HepG2 (cell line): ENCODE results near the gene ARFGAP1. TPM values are rescaled to one million over a fixed set of nuclear protein-coding genes. Genes with fewer than 3 reads are reported as not detected.
A peak's percentile ranks its signal among the peaks of the same experiment; 100 is the strongest.

Experiments
- ATAC-seq: fragments of 200-7000 bp; cut with Tn5 transposase; 3 replicates; pipeline ENCODE4 v1.9.1; 2020; ENCODE audit warnings: mild to moderate bottlenecking, moderate library complexity
- BruUV-seq: library from RNA; stranded (reverse); fragments of 400-500 nt; replicated peaks from 2 replicates; lab custom pipeline; 2021; lab: Mats Ljungman, UMichigan
- CTCF ChIA-PET: fragments of 300-600 bp; formaldehyde crosslinking; extraction: SDS; loops from one replicate; lab custom pipeline; 2021; ENCODE audit warnings: low total read pairs, inconsistent platforms, low intra/inter-chr PET ratio; lab: Yijun Ruan, JAX
- POLR2A ChIA-PET: fragments of 350-600 bp; sonication (Branson Sonifier 250); formaldehyde crosslinking; loops from one replicate; lab custom pipeline; 2020; ENCODE audit warnings: antibody characterized with exemption, inconsistent platforms; lab: Yijun Ruan, JAX
- DNase-seq: peaks from one replicate; pipeline ENCODE4 v3.0.0-alpha.2; 2015; ENCODE audit warnings: low spot score
- FAIRE-seq: peaks from 3 replicates; lab custom pipeline; 2011; peaks lifted over from hg19 to GRCh38; lab: Jason Lieb, UNC
- H2AFZ ChIP-seq: one replicate; pipeline ENCODE4 v1.6.1; 2011; ENCODE audit warnings: low read length, inconsistent platforms
- H3K27ac ChIP-seq: fragments of 300-600 bp; 3 replicates; pipeline ENCODE4 v1.8.0; 2011; ENCODE audit warnings: mixed run types, mild to moderate bottlenecking, mixed read lengths, low read length, inconsistent platforms; ENCODE audit not compliant: insufficient read depth; ENCODE audit errors: extremely low read length
- H3K27me3 ChIP-seq, 2 experiments: fragments of 200-600 bp in 1 of 2; 2 replicates in 1 of 2; 3 replicates in 1 of 2; pipeline versions ENCODE4 v1.6.0 to v1.8.0; 2011; ENCODE audit warnings: low read length in 2 of 2, mild to moderate bottlenecking in 2 of 2, moderate library complexity in 2 of 2, inconsistent platforms in 1 of 2; ENCODE audit not compliant: insufficient read depth in 2 of 2, control insufficient read depth in 1 of 2
- H3K36me3 ChIP-seq, 2 experiments: fragments of 200-600 bp in 1 of 2; replicated peaks in 1 of 2; 2 replicates in 1 of 2; 3 replicates in 1 of 2; pipeline versions ENCODE4 v1.5.1 to v1.8.0; 2011; ENCODE audit warnings: low read length in 2 of 2, inconsistent platforms in 1 of 2; ENCODE audit not compliant: insufficient read depth in 2 of 2, control insufficient read depth in 1 of 2
- H3K4me1 ChIP-seq: 2 replicates; pipeline ENCODE4 v1.5.1; 2012; ENCODE audit warnings: low read length, inconsistent platforms; ENCODE audit not compliant: insufficient read depth
- H3K4me2 ChIP-seq: 2 replicates; pipeline ENCODE4 v1.6.0; 2011; ENCODE audit warnings: low read depth, low read length, inconsistent platforms
- H3K4me3 ChIP-seq, 3 experiments: fragments of 200-600 bp in 1 of 3; sonication (generic), shearing (Covaris generic) in 1 of 3; replicated peaks in 1 of 3; 2 replicates each; pipeline ENCODE4 v1.5.1; 2011 to 2016; ENCODE audit warnings: low read length in 3 of 3, inconsistent platforms in 2 of 3, low read depth in 2 of 3, mild to moderate bottlenecking in 2 of 3, control low read depth in 1 of 3, mixed read lengths in 1 of 3; ENCODE audit not compliant: insufficient read depth in 1 of 3
- H3K79me2 ChIP-seq: one replicate; pipeline ENCODE4 v1.6.1; 2011; ENCODE audit warnings: low read length, inconsistent platforms; ENCODE audit not compliant: insufficient read depth
- H3K9ac ChIP-seq: 2 replicates; pipeline ENCODE4 v1.6.0; 2011; ENCODE audit warnings: mild to moderate bottlenecking, low read depth, low read length, inconsistent platforms; ENCODE audit not compliant: insufficient read depth
- H3K9me3 ChIP-seq: 2 replicates; pipeline ENCODE4 v1.5.1; 2012; ENCODE audit warnings: mild to moderate bottlenecking, low read length
- H4K20me1 ChIP-seq: 2 replicates; pipeline ENCODE4 v1.6.0; 2011; ENCODE audit warnings: inconsistent platforms, mild to moderate bottlenecking, low read length, moderate library complexity; ENCODE audit not compliant: insufficient read depth
- ARNT2 ChIP-seq: sonication (generic); formaldehyde crosslinking; IDR thresholded peaks from 2 replicates; pipeline ENCODE4 v1.8.0; 2022; ENCODE audit warnings: mild to moderate bottlenecking, low read depth, missing genetic modification reagents, moderate library complexity
- EED ChIP-seq: sonication (generic); formaldehyde crosslinking; IDR thresholded peaks from 2 replicates; pipeline ENCODE4 v1.5.0; 2020; ENCODE audit warnings: mild to moderate bottlenecking, missing genetic modification reagents
- GATA4 ChIP-seq: sonication (generic); IDR thresholded peaks from 2 replicates; pipeline ENCODE4 v1.6.1; 2016; ENCODE audit warnings: antibody characterized with exemption, low read depth, borderline replicate concordance
- GFI1 ChIP-seq: sonication (generic); formaldehyde crosslinking; IDR thresholded peaks from 2 replicates; pipeline ENCODE4 v1.5.0; 2020; ENCODE audit warnings: missing genetic modification reagents, mild to moderate bottlenecking, borderline replicate concordance
- HNRNPH1 ChIP-seq: fragments of 200-400 bp; formaldehyde crosslinking; optimal IDR thresholded peaks from 2 replicates; pipeline ENCODE3; 2017; ENCODE audit warnings: mild to moderate bottlenecking, low read depth, low read length
- KDM3A ChIP-seq: IDR thresholded peaks from 2 replicates; pipeline ENCODE4 v1.6.1; 2018; ENCODE audit warnings: low read depth, missing compliant biosample characterization
- KDM5B ChIP-seq: sonication (generic); formaldehyde crosslinking; IDR thresholded peaks from 2 replicates; pipeline ENCODE4 v1.4.0; 2020; ENCODE audit warnings: missing genetic modification reagents, mild to moderate bottlenecking, borderline replicate concordance
- KLF6 ChIP-seq: IDR thresholded peaks from 2 replicates; pipeline ENCODE4 v1.8.0; 2016; ENCODE audit warnings: missing biosample characterization, missing genetic modification reagents
- KMT2A ChIP-seq: sonication (generic); formaldehyde crosslinking; IDR thresholded peaks from 2 replicates; pipeline ENCODE4 v1.4.0; 2020; ENCODE audit warnings: missing genetic modification reagents
- MAZ ChIP-seq, 2 experiments: sonication (generic) in 1 of 2; formaldehyde crosslinking in 1 of 2; IDR thresholded peaks; 2 replicates each; pipeline versions ENCODE4 v1.5.0 to v1.6.1; 2012 to 2020; ENCODE audit warnings: low read depth in 2 of 2, mild to moderate bottlenecking in 2 of 2, borderline replicate concordance in 1 of 2, improper control_type of control experiment in 1 of 2, low read length in 1 of 2, missing genetic modification reagents in 1 of 2, moderate library complexity in 1 of 2
- MED8 ChIP-seq: sonication (generic); formaldehyde crosslinking; IDR thresholded peaks from 2 replicates; pipeline ENCODE4 v1.8.1; 2023; ENCODE audit warnings: mild to moderate bottlenecking, missing genetic modification reagents; ENCODE audit not compliant: insufficient replicate concordance
- NKX3-1 ChIP-seq: sonication (generic); formaldehyde crosslinking; IDR thresholded peaks from 2 replicates; pipeline ENCODE4 v1.5.0; 2020; ENCODE audit warnings: missing genetic modification reagents
- ZNF138 ChIP-seq: sonication (generic); formaldehyde crosslinking; IDR thresholded peaks from 2 replicates; pipeline ENCODE4 v1.5.0; 2020; ENCODE audit warnings: mild to moderate bottlenecking, low read depth, missing genetic modification reagents
- ZNF230 ChIP-seq: sonication (generic); formaldehyde crosslinking; IDR thresholded peaks from 2 replicates; pipeline ENCODE4 v1.4.0; 2020; ENCODE audit warnings: mild to moderate bottlenecking, missing genetic modification reagents
- ZNF30 ChIP-seq: sonication (generic); formaldehyde crosslinking; IDR thresholded peaks from 2 replicates; pipeline ENCODE4 v1.5.0; 2020; ENCODE audit warnings: mild to moderate bottlenecking, missing genetic modification reagents
- ZNF446 ChIP-seq: sonication (generic); formaldehyde crosslinking; IDR thresholded peaks from 2 replicates; pipeline ENCODE4 v1.5.0; 2020; ENCODE audit warnings: mild to moderate bottlenecking, missing genetic modification reagents
- ZNF549 ChIP-seq: sonication (generic); formaldehyde crosslinking; IDR thresholded peaks from 2 replicates; pipeline ENCODE4 v1.5.0; 2020; ENCODE audit warnings: missing genetic modification reagents
- WGBS: methylation state at CpG from one replicate; pipeline ENCODE4 v1.1.6; 2017; ENCODE audit warnings: low lambda C conversion rate; 5-methylcytosine and 5-hydroxymethylcytosine counted together
- in situ Hi-C: cut with HindIII; loops from 2 replicates; pipeline ENCODE4 v1.10.0; 2017; ENCODE audit warnings: low pct_unique_long_range_greater_than_20kb; ENCODE audit not compliant: extremely low pct_ligation_motif_present
- intact Hi-C: fragments of 100-400 bp; cut with micrococcal nuclease; formaldehyde crosslinking; loops from one replicate; pipeline ENCODE4 v1.10.0; 2022; ENCODE audit not compliant: unreplicated experiment
- polyA plus RNA-seq, 8 experiments: library from polyadenylated mRNA; depleted of rRNA in 3 of 8; stranded (reverse) in 7 of 8; unstranded in 1 of 8; fragments of >200 nt; fragmentation: Illumina TruSeq in 4 of 8; extraction: Trizol in 4 of 8; gene quantifications; 2 replicates each; pipeline versions ENCODE4 v1.2.1 to v1.2.3, GENCODE V29; 2011 to 2016; ENCODE audit warnings: low read depth in 4 of 8, missing spikeins in 1 of 8, mixed read lengths in 1 of 8; ENCODE audit not compliant: insufficient read depth in 1 of 8
- total RNA-seq, 5 experiments: library from RNA; depleted of rRNA; stranded (reverse); fragments of >200 nt; fragmentation: Illumina TruSeq; extraction: Trizol; gene quantifications; 2 replicates each; pipeline ENCODE4 v1.2.3, GENCODE V29; 2016; ENCODE audit warnings: low read depth in 1 of 5
- TF ChIP-seq, protein P1 (sequence below): sonication (generic); formaldehyde crosslinking; IDR thresholded peaks from 2 replicates; pipeline ENCODE4 v1.4.0; 2020; ENCODE audit warnings: missing genetic modification reagents, borderline replicate concordance
- TF ChIP-seq, protein P2 (sequence below): sonication (generic); formaldehyde crosslinking; IDR thresholded peaks from 2 replicates; pipeline ENCODE4 v1.4.0; 2020; ENCODE audit warnings: missing genetic modification reagents
- TF ChIP-seq, protein P3 (sequence below): IDR thresholded peaks from 2 replicates; pipeline ENCODE4 v1.6.1; 2016; ENCODE audit warnings: low read depth, control low read depth

ARFGAP1 gene
- total and polyA plus RNA-seq, 2 of the 13 experiments (the other 11 are each of a cell fraction or from before 2014, with no cell fraction given): 132 TPM

DNA sequence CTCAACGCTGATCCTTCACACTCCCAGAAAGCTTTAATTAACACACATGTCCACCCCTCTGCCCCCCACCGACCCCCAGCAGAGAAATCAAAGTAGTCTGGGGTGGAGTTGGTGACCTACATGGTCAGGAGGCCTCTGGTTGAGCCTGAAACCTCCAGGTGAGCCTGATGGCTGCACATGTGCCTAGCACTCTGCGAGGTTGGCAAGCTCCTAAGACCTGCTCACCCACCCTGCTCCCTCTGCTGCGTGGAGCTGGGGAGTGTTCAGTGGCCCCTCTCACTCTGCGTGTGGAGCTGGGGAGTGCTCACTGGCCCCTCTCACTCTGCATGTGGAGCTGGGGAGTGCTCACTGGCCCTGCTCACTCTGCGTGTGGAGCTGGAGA, 48.8 kb upstream of the ARFGAP1 start:
- CTCF ChIA-PET: interaction anchor here (0.9 to 1.9 kb wide), 4 partner anchors 9 to 67 kb away, joined by 3 to 10 read pairs (median 6); no protein-coding TSS in a partner anchor
- H2AFZ ChIP-seq: no peak overlapping the region
- in situ Hi-C loops: no loop called here
- no peaks in the 10 kb centered on the region for H3K9me3 ChIP-seq
- no peaks in the 10 kb centered on the region for H3K36me3 ChIP-seq
- 37% methylated on average over 6 of the region's 6 CpGs for WGBS
- no TSS peak for BruUV-seq
- no peak for DNase-seq
- no peak overlapping the region for H3K9ac ChIP-seq
- FAIRE-seq: no peak
- no peak overlapping the region for H3K4me2 ChIP-seq
- H3K4me3 ChIP-seq: no peak overlapping the region
- POLR2A ChIA-PET: interaction anchor here (0.8 to 1.8 kb wide), 3 partner anchors 7 to 17 kb away, joined by 3 to 6 read pairs (median 4); partner anchors contain the start of genes BIRC7 and YTHDF1
- intact Hi-C loops: loop anchor here (1.0 to 5.0 kb wide), 3 partner anchors 43 to 157 kb away; partner anchors contain the start of gene COL20A1
- no peaks in the 10 kb centered on the region for H3K79me2 ChIP-seq
- peaks cover 4% of the 10 kb centered on the region; the same call in 1 of the 2 replicates for H3K4me1 ChIP-seq
- peak; percentile 2; the same call in 1 of the 3 replicates for ATAC-seq
- no peaks in the 10 kb centered on the region; the same call in 1 of the 2 replicates for H4K20me1 ChIP-seq
- H3K27me3 ChIP-seq: peaks cover 32 to 77% of the 10 kb centered on the region in 2 experiments; a peak in 4 of 5 replicates
- H3K27ac ChIP-seq: no peak overlapping the region
- TF ChIP-seq ZNF30 (CRISPR knock-in tag): no peak
- no peak for TF ChIP-seq KMT2A
- no peak for TF ChIP-seq ZNF446 (CRISPR knock-in tag)
- TF ChIP-seq KDM3A: no peak
- TF ChIP-seq KLF6 (CRISPR knock-in tag): no peak
- TF ChIP-seq NKX3-1 (CRISPR knock-in tag): no peak
- no peak for TF ChIP-seq ZNF549 (CRISPR knock-in tag)
- TF ChIP-seq EED (CRISPR knock-in tag): 0 out of 2 replicates have a peak, but pooled peaks have one; percentile 71
- no peak for TF ChIP-seq ARNT2
- no peak for TF ChIP-seq GATA4
- peak; percentile 11 for TF ChIP-seq HNRNPH1
- TF ChIP-seq, protein P1, sequence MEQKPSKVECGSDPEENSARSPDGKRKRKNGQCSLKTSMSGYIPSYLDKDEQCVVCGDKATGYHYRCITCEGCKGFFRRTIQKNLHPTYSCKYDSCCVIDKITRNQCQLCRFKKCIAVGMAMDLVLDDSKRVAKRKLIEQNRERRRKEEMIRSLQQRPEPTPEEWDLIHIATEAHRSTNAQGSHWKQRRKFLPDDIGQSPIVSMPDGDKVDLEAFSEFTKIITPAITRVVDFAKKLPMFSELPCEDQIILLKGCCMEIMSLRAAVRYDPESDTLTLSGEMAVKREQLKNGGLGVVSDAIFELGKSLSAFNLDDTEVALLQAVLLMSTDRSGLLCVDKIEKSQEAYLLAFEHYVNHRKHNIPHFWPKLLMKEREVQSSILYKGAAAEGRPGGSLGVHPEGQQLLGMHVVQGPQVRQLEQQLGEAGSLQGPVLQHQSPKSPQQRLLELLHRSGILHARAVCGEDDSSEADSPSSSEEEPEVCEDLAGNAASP (CRISPR knock-in tag): no peak
- peak; percentile 17 for TF ChIP-seq MED8 (CRISPR knock-in tag)
- TF ChIP-seq ZNF138 (CRISPR knock-in tag): 0 out of 2 replicates have a peak, but pooled peaks have one; percentile 32
- no peak for TF ChIP-seq MAZ (IDR thresholded peaks at IDR 0.05; ENCODE audit: borderline replicate concordance, low read depth, low read length)
- TF ChIP-seq MAZ (CRISPR knock-in tag; IDR thresholded peaks at IDR 0.05; ENCODE audit: low read depth): 0 out of 2 replicates have a peak, but pooled peaks have one; percentile 33
- 0 out of 2 replicates have a peak, but pooled peaks have one; percentile 45 for TF ChIP-seq ZNF230 (CRISPR knock-in tag)
- TF ChIP-seq, protein P2, sequence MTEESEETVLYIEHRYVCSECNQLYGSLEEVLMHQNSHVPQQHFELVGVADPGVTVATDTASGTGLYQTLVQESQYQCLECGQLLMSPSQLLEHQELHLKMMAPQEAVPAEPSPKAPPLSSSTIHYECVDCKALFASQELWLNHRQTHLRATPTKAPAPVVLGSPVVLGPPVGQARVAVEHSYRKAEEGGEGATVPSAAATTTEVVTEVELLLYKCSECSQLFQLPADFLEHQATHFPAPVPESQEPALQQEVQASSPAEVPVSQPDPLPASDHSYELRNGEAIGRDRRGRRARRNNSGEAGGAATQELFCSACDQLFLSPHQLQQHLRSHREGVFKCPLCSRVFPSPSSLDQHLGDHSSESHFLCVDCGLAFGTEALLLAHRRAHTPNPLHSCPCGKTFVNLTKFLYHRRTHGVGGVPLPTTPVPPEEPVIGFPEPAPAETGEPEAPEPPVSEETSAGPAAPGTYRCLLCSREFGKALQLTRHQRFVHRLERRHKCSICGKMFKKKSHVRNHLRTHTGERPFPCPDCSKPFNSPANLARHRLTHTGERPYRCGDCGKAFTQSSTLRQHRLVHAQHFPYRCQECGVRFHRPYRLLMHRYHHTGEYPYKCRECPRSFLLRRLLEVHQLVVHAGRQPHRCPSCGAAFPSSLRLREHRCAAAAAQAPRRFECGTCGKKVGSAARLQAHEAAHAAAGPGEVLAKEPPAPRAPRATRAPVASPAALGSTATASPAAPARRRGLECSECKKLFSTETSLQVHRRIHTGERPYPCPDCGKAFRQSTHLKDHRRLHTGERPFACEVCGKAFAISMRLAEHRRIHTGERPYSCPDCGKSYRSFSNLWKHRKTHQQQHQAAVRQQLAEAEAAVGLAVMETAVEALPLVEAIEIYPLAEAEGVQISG (CRISPR knock-in tag): no peak
- TF ChIP-seq GFI1 (CRISPR knock-in tag): no peak
- TF ChIP-seq, protein P3, sequence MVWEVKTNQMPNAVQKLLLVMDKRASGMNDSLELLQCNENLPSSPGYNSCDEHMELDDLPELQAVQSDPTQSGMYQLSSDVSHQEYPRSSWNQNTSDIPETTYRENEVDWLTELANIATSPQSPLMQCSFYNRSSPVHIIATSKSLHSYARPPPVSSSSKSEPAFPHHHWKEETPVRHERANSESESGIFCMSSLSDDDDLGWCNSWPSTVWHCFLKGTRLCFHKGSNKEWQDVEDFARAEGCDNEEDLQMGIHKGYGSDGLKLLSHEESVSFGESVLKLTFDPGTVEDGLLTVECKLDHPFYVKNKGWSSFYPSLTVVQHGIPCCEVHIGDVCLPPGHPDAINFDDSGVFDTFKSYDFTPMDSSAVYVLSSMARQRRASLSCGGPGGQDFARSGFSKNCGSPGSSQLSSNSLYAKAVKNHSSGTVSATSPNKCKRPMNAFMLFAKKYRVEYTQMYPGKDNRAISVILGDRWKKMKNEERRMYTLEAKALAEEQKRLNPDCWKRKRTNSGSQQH (CRISPR knock-in tag): no peak
- peak; percentile 37; the same call in 1 of the 2 replicates for TF ChIP-seq KDM5B (CRISPR knock-in tag)
